IMR-90 (cell line): ENCODE data around the gene C12orf60. TPM values are rescaled to one million over a fixed set of nuclear protein-coding genes. Genes with fewer than 3 reads are reported as not detected.

Experiments
- ATAC-seq: fragments of 200-7000 bp; cut with Tn5 transposase; 2 replicates; pipeline ENCODE4 v1.9.1; 2020; ENCODE audit warnings: low read depth, mild to moderate bottlenecking, moderate library complexity
- BruUV-seq: library from RNA; stranded (reverse); fragments of 400-500 nt; replicated peaks from 2 replicates; lab custom pipeline; 2021; lab: Mats Ljungman, UMichigan
- CTCF ChIA-PET: fragments of 300-600 bp; formaldehyde crosslinking; extraction: SDS; loops from one replicate; lab custom pipeline; 2021; ENCODE audit warnings: antibody characterized with exemption; lab: Yijun Ruan, JAX
- POLR2A ChIA-PET: fragments of 300-600 bp; sonication (Branson Sonifier 250); formaldehyde crosslinking; loops from one replicate; lab custom pipeline; 2022; ENCODE audit warnings: antibody characterized with exemption; ENCODE audit not compliant: unreplicated experiment; lab: Charles Lee
- DNase-seq: peaks from one replicate; pipeline ENCODE4 v3.0.0; 2013
- H2AFZ ChIP-seq: replicated peaks from 2 replicates; pipeline ENCODE3; 2013; ENCODE audit warnings: low read length, mild to moderate bottlenecking; ENCODE audit not compliant: poor library complexity
- H2AK5ac ChIP-seq: 2 replicates; pipeline ENCODE4 v1.6.1; 2013; ENCODE audit warnings: low read depth, low read length, inconsistent platforms
- H2AK9ac ChIP-seq: replicated peaks from 2 replicates; pipeline ENCODE3; 2013; ENCODE audit warnings: mild to moderate bottlenecking, low read depth, low read length, moderate library complexity; ENCODE audit not compliant: poor library complexity
- H2BK120ac ChIP-seq: 2 replicates; pipeline ENCODE4 v1.6.1; 2013; ENCODE audit warnings: low read depth, low read length, inconsistent platforms
- H2BK15ac ChIP-seq: 3 replicates; pipeline ENCODE4 v1.6.1; 2013; ENCODE audit warnings: low read depth, low read length, inconsistent platforms
- H2BK20ac ChIP-seq: 2 replicates; pipeline ENCODE4 v1.6.1; 2013; ENCODE audit warnings: low read depth, mild to moderate bottlenecking, inconsistent platforms, low read length, moderate library complexity
- H2BK5ac ChIP-seq: 2 replicates; pipeline ENCODE4 v1.6.1; 2013; ENCODE audit warnings: mild to moderate bottlenecking, low read depth, low read length, inconsistent platforms; ENCODE audit not compliant: poor library complexity, severe bottlenecking
- H3K14ac ChIP-seq: replicated peaks from 2 replicates; pipeline ENCODE4 v1.6.1; 2013; ENCODE audit warnings: low read depth, low read length, inconsistent platforms
- H3K18ac ChIP-seq: 2 replicates; pipeline ENCODE4 v1.6.1; 2013; ENCODE audit warnings: low read depth, low read length, control low read depth
- H3K23ac ChIP-seq: 2 replicates; pipeline ENCODE4 v1.6.1; 2013; ENCODE audit warnings: low read depth, low read length, inconsistent platforms
- H3K27ac ChIP-seq: 2 replicates; pipeline ENCODE4 v1.5.1; 2013; ENCODE audit warnings: mild to moderate bottlenecking, control low read depth, low read length; ENCODE audit not compliant: insufficient read depth
- H3K27me3 ChIP-seq: 2 replicates; pipeline ENCODE4 v1.6.1; 2013; ENCODE audit warnings: low read length; ENCODE audit not compliant: control insufficient read depth, insufficient read depth
- H3K36me3 ChIP-seq: 2 replicates; pipeline ENCODE4 v1.6.1; 2013; ENCODE audit warnings: low read length, mixed read lengths; ENCODE audit not compliant: control insufficient read depth, insufficient read depth
- H3K4ac ChIP-seq: 2 replicates; pipeline ENCODE4 v1.6.1; 2013; ENCODE audit warnings: low read depth, low read length, inconsistent platforms
- H3K4me1 ChIP-seq: 2 replicates; pipeline ENCODE4 v1.6.1; 2013; ENCODE audit warnings: low read length, mixed read lengths; ENCODE audit not compliant: control insufficient read depth, insufficient read depth
- H3K4me2 ChIP-seq: 2 replicates; pipeline ENCODE4 v1.6.1; 2013; ENCODE audit warnings: low read depth, mild to moderate bottlenecking, control low read depth, low read length, moderate library complexity
- H3K4me3 ChIP-seq: 2 replicates; pipeline ENCODE4 v1.5.1; 2013; ENCODE audit warnings: low read depth, mild to moderate bottlenecking, control low read depth, low read length, moderate library complexity; ENCODE audit not compliant: insufficient read depth
- H3K56ac ChIP-seq: 2 replicates; pipeline ENCODE4 v1.6.1; 2013; ENCODE audit warnings: low read length, inconsistent platforms; ENCODE audit not compliant: insufficient read depth; ENCODE audit errors: extremely low read depth
- H3K79me1 ChIP-seq, 2 experiments: 2 replicates each; pipeline ENCODE4 v1.6.1; 2013; ENCODE audit warnings: low read length in 2 of 2, inconsistent platforms in 1 of 2, low read depth in 1 of 2
- H3K9ac ChIP-seq: 2 replicates; pipeline ENCODE4 v1.6.1; 2013; ENCODE audit warnings: low read depth, low read length, control low read depth
- H3K9me1 ChIP-seq: 2 replicates; pipeline ENCODE4 v1.6.1; 2013; ENCODE audit warnings: low read length, inconsistent platforms; ENCODE audit not compliant: insufficient read depth
- H3K9me3 ChIP-seq: 2 replicates; pipeline ENCODE4 v1.6.1; 2013; ENCODE audit warnings: low read length; ENCODE audit not compliant: control insufficient read depth, insufficient read depth
- H4K20me1 ChIP-seq: 2 replicates; pipeline ENCODE4 v1.6.1; 2013; ENCODE audit warnings: low read length, inconsistent platforms; ENCODE audit not compliant: insufficient read depth
- H4K5ac ChIP-seq: 2 replicates; pipeline ENCODE4 v1.6.1; 2013; ENCODE audit warnings: mild to moderate bottlenecking, low read depth, low read length, control low read depth
- H4K8ac ChIP-seq, 2 experiments: 2 replicates each; pipeline ENCODE4 v1.6.1; 2013; ENCODE audit warnings: low read depth in 2 of 2, low read length in 2 of 2, control low read depth in 1 of 2, inconsistent platforms in 1 of 2
- H4K91ac ChIP-seq: 2 replicates; pipeline ENCODE4 v1.6.1; 2013; ENCODE audit warnings: low read depth, low read length, inconsistent platforms; ENCODE audit not compliant: insufficient read depth
- CEBPB ChIP-seq: IDR thresholded peaks from 2 replicates; pipeline ENCODE4 v1.6.1; 2012; ENCODE audit warnings: low read depth, low read length, improper control_type of control experiment
- ELK1 ChIP-seq: fragments of 150-350 bp; IDR thresholded peaks from 2 replicates; pipeline ENCODE4 v1.6.1; 2016; ENCODE audit warnings: low read depth, mild to moderate bottlenecking, low read length, moderate library complexity, borderline replicate concordance
- MXI1 ChIP-seq: IDR thresholded peaks from 2 replicates; pipeline ENCODE4 v1.6.1; 2012; ENCODE audit warnings: low read depth, mild to moderate bottlenecking, low read length, moderate library complexity, borderline replicate concordance
- RAD21 ChIP-seq: IDR thresholded peaks from 2 replicates; pipeline ENCODE4 v1.6.1; 2012; ENCODE audit warnings: low read length, improper control_type of control experiment
- RCOR1 ChIP-seq: IDR thresholded peaks from 2 replicates; pipeline ENCODE4 v1.6.1; 2012; ENCODE audit warnings: mild to moderate bottlenecking, low read length, improper control_type of control experiment; ENCODE audit not compliant: insufficient replicate concordance
- RFX5 ChIP-seq: IDR thresholded peaks from 2 replicates; pipeline ENCODE4 v1.8.0; 2012; ENCODE audit warnings: low read depth, mild to moderate bottlenecking, low read length, moderate library complexity
- SMC3 ChIP-seq: fragments of 150-350 bp; IDR thresholded peaks from 2 replicates; pipeline ENCODE4 v1.6.1; 2016; ENCODE audit warnings: low read depth, mild to moderate bottlenecking, antibody characterized with exemption, low read length, moderate library complexity
- WGBS, 2 experiments: methylation state at CpG; one replicate each; pipeline versions ENCODE4 v1.1.5 to v1.1.7; 2013; ENCODE audit warnings: missing lambda C conversion rate in 2 of 2; ENCODE audit not compliant: insufficient read length in 1 of 2; ENCODE audit errors: extremely low coverage in 2 of 2; 5-methylcytosine and 5-hydroxymethylcytosine counted together
- dilution Hi-C: fragments of 300-500 bp; cut with HindIII; formaldehyde crosslinking; loops from one replicate; pipeline ENCODE4 v1.14.3; 2018; ENCODE audit warnings: low sequenced_read_pairs; ENCODE audit not compliant: unreplicated experiment
- in situ Hi-C: fragments of 300-500 bp; cut with MboI; formaldehyde crosslinking; loops from 3 replicates; pipeline ENCODE4 v1.14.3; 2019; ENCODE audit warnings: low sequenced_read_pairs, inconsistent platforms, mixed read lengths
- intact Hi-C: fragments of 100-400 bp; cut with micrococcal nuclease; formaldehyde crosslinking; loops from 2 replicates; pipeline ENCODE4 v1.10.0; 2022
- polyA plus RNA-seq, 3 experiments: library from polyadenylated mRNA; depleted of rRNA; stranded (reverse); fragments of >200 nt; gene quantifications; 2 replicates each; pipeline ENCODE4 v1.2.3, GENCODE V29; 2012; ENCODE audit warnings: low replicate concordance in 1 of 3
- total RNA-seq: library from RNA; depleted of rRNA; stranded (reverse); fragments of >200 nt; gene quantifications from 2 replicates; pipeline ENCODE4 v1.2.3, GENCODE V29; 2012
- TF ChIP-seq, protein P1 (sequence below): fragments of 150-350 bp; IDR thresholded peaks from 2 replicates; pipeline ENCODE4 v1.6.1; 2017; ENCODE audit warnings: mild to moderate bottlenecking, antibody characterized with exemption, low read length, low read depth

C12orf60 gene
- total and polyA plus RNA-seq, 2 of the 4 experiments (the other 2 are of a cell fraction), result 1.1 TPM

DNA sequence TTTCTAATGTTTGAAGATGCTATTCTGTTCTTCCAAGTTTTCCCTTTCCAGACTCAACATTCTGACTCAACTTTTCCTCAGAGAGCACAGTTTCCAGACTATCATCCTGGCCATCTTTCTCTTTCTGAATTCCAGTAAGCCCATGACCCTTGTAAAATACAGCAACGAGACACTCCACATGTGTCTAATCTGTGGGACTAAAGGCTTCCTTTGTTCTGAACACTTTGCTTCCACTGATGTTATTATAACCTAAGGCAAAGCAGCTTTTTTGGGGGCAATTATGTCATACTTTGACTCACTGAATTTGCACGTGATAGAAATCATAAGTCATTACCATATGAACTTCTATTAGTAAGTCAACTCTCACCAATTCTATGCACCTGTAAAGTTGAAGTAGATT, 46.2 kb downstream of the C12orf60 start:
- Histone ChIP-seq H2BK120ac (no peak overlapping the region), H3K9ac (no peak overlapping the region), H3K4me3 (no peak overlapping the region), H3K4me2 (no peak overlapping the region), H3K4me1 (peaks cover 3% of the 10 kb centered on the region; the same call in 1 of the 2 replicates), H3K9me1 (no peaks in the 10 kb centered on the region; the same call in 1 of the 2 replicates), H2AFZ (no peak overlapping the region), H2BK5ac (no peak overlapping the region), H3K27me3 (no peaks in the 10 kb centered on the region), H4K5ac (no peak overlapping the region), H2AK5ac (no peak overlapping the region), H2AK9ac (no peak overlapping the region), H3K18ac (no peak overlapping the region), H2BK20ac (no peak overlapping the region), H3K36me3 (no peaks in the 10 kb centered on the region), H3K9me3 (no peaks in the 10 kb centered on the region), H4K8ac (no peak overlapping the region), H3K56ac (no peak overlapping the region), H3K14ac (no peak overlapping the region), H3K79me1 (no peaks in the 10 kb centered on the region), H4K20me1 (no peaks in the 10 kb centered on the region), H2BK15ac (no peak overlapping the region), H4K91ac (no peak overlapping the region), H3K4ac (no peak overlapping the region), H3K27ac (no peak overlapping the region), H3K23ac (no peak overlapping the region)
- in situ Hi-C loops, result no loop called here
- WGBS, 2 experiments, result no CpG with 5 or more reads among the region's 2 CpGs
- dilution Hi-C loops, result no loop called here
- ATAC-seq, result no peak
- BruUV-seq, result no TSS peak
- ChIA-PET CTCF (no interaction called here), POLR2A (no interaction called here)
- peak; percentile 36 for DNase-seq
- intact Hi-C loops, result loop anchor here (5.0 to 10.0 kb wide), 3 partner anchors 215 to 418 kb away; no protein-coding TSS in a partner anchor
- no peak for TF ChIP-seq ELK1
- no peak for TF ChIP-seq RAD21
- TF ChIP-seq, protein P1, sequence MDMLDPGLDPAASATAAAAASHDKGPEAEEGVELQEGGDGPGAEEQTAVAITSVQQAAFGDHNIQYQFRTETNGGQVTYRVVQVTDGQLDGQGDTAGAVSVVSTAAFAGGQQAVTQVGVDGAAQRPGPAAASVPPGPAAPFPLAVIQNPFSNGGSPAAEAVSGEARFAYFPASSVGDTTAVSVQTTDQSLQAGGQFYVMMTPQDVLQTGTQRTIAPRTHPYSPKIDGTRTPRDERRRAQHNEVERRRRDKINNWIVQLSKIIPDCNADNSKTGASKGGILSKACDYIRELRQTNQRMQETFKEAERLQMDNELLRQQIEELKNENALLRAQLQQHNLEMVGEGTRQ, result no peak
- no peak for TF ChIP-seq SMC3
- TF ChIP-seq MXI1, result no peak
- TF ChIP-seq CEBPB, result no peak
- no peak for TF ChIP-seq RCOR1
- TF ChIP-seq RFX5, result no peak
